ENCODE results near the gene TMEM126B. TPM values are rescaled to one million over a fixed set of nuclear protein-coding genes. Genes with fewer than 3 reads are reported as not detected.

TMEM126B gene
- total and polyA plus RNA-seq, 2 of the 13 experiments (the other 11 are each of a cell fraction or from before 2014, with no cell fraction given), result 33.6 to 54.8 TPM

GRCh38 chr11:85647604-85648299, 19.4 kb downstream of the TMEM126B start, which contains the start of gene TMEM126A (continued):
- TF ChIP-seq MLXIP (CRISPR knock-in tag; IDR thresholded peaks at IDR 0.05; ENCODE audit: borderline replicate concordance) (no peak), GATA4 (IDR thresholded peaks at IDR 0.05; ENCODE audit: borderline replicate concordance, low read depth) (no peak), REXO4 (CRISPR knock-in tag; IDR thresholded peaks at IDR 0.05; ENCODE audit: borderline replicate concordance) (no peak), ZBTB3 (CRISPR knock-in tag; IDR thresholded peaks at IDR 0.05; ENCODE audit: borderline replicate concordance, low read depth) (0 out of 2 replicates have a peak, but pooled peaks have one; percentile 30), ZBTB44 (CRISPR knock-in tag; IDR thresholded peaks at IDR 0.05) (0 out of 2 replicates have a peak, but pooled peaks have one; percentile 40), WIZ (CRISPR knock-in tag; IDR thresholded peaks at IDR 0.05) (peak; percentile 38; the same call in 1 of the 2 replicates), ZNF552 (CRISPR knock-in tag; IDR thresholded peaks at IDR 0.05; ENCODE audit: borderline replicate concordance) (no peak), PHF21A (CRISPR knock-in tag; IDR thresholded peaks at IDR 0.05) (no peak), HDAC6 (IDR thresholded peaks at IDR 0.05; ENCODE audit: low read depth, low read length) (no peak), ZNF235 (CRISPR knock-in tag; IDR thresholded peaks at IDR 0.05; ENCODE audit: borderline replicate concordance) (no peak), ZNF10 (CRISPR knock-in tag; IDR thresholded peaks at IDR 0.05; ENCODE audit: borderline replicate concordance, low read depth) (no peak), POGK (CRISPR knock-in tag; conservative IDR thresholded peaks at IDR 0.05) (no peak), ZNF710 (CRISPR knock-in tag; IDR thresholded peaks at IDR 0.05; ENCODE audit: borderline replicate concordance) (peak; percentile 54; the same call in 1 of the 2 replicates), HMG20A (CRISPR knock-in tag; IDR thresholded peaks at IDR 0.05; ENCODE audit: borderline replicate concordance) (no peak), HOXA5 (CRISPR knock-in tag; IDR thresholded peaks at IDR 0.05) (peak; percentile 83), PRPF4 (IDR thresholded peaks at IDR 0.05; ENCODE audit: low read depth, low read length, poor library complexity, severe bottlenecking) (no peak), MXD4 (CRISPR knock-in tag; IDR thresholded peaks at IDR 0.05) (peak; percentile 69; the same call in 1 of the 2 replicates), FOXO4 (CRISPR knock-in tag; conservative IDR thresholded peaks at IDR 0.05) (no peak)
